GM18498 (cell line): ENCODE measurements around the gene NLE1.
"Not testable (repeated sequence)": the region's sequence is repeated elsewhere in the genome, so short reads cannot be mapped to it uniquely, and the experiment has no call there.

Experiments used
- ATAC-seq: cut with Tn5 transposase; IDR thresholded peaks from one replicate; pipeline ENCODE4 v1.9.1; 2021; ENCODE audit warnings: mild to moderate bottlenecking, moderate library complexity; ENCODE audit not compliant: unreplicated experiment

NLE1 gene

GRCh38 chr17:35129154-35129972 lies 12.7 kb downstream of the NLE1 start:
- ATAC-seq: no peak

GRCh38 chr17:35127751-35128514 lies 14.2 kb downstream of the NLE1 start:
- no peak for ATAC-seq

GRCh38 chr17:35121315-35121714 lies 20.8 kb downstream of the NLE1 start, which contains the start of gene FNDC8:
TSS of gene FNDC8 (plus strand) at chr17:35121615. CDS start at chr17:35121694, 79 bp downstream.
- ATAC-seq: no peak

- ATAC-seq: peak; percentile 79
These were observed 22.5 kb downstream of the NLE1 start, which contains the start of gene RAD51D for GRCh38 chr17:35119370-35120165. TSS of gene RAD51D (minus strand) at chr17:35119860. CDS start at chr17:35119613, 247 bp downstream.

- no peak for ATAC-seq
These were observed 24.1 kb downstream of the NLE1 start for GRCh38 chr17:35117984-35118383.

- ATAC-seq: no peak
These were observed 25.3 kb downstream of the NLE1 start for GRCh38 chr17:35116845-35117244.

GRCh38 chr17:35110791-35111190 lies 31.3 kb downstream of the NLE1 start:
- not testable (repeated sequence) for ATAC-seq

- no peak for ATAC-seq
These were observed 37.2 kb downstream of the NLE1 start for GRCh38 chr17:35104844-35105450.

- no peak for ATAC-seq
These were observed 38.8 kb downstream of the NLE1 start for GRCh38 chr17:35103271-35103670.

- no peak for ATAC-seq
These were observed 40.4 kb downstream of the NLE1 start for GRCh38 chr17:35101725-35102124.

GRCh38 chr17:35101036-35101435 lies 41.1 kb downstream of the NLE1 start:
- ATAC-seq: no peak

- no peak for ATAC-seq
These were observed 42.2 kb downstream of the NLE1 start for GRCh38 chr17:35099908-35100307.

- no peak for ATAC-seq
These were observed 44.3 kb downstream of the NLE1 start for GRCh38 chr17:35097776-35098175.

GRCh38 chr17:35095741-35096140 lies 46.4 kb downstream of the NLE1 start:
- no peak for ATAC-seq

- ATAC-seq: no peak
These were observed 47.2 kb downstream of the NLE1 start for GRCh38 chr17:35094902-35095301.

GRCh38 chr17:35090707-35091106 lies 51.4 kb downstream of the NLE1 start:
- ATAC-seq: not testable (repeated sequence)

GRCh38 chr17:35089586-35090296 lies 52.4 kb downstream of the NLE1 start:
- ATAC-seq: peak; percentile 21

- peak; percentile 76 for ATAC-seq
These were observed 53.1 kb downstream of the NLE1 start for GRCh38 chr17:35088881-35089585.

GRCh38 chr17:35088356-35088880 lies 53.7 kb downstream of the NLE1 start:
- peak; percentile 14 for ATAC-seq
